H1 (cell line): ENCODE results near the gene CCDC7. TPM values are rescaled to one million over a fixed set of nuclear protein-coding genes. Genes with fewer than 3 reads are reported as not detected.

Source experiments
- ATF2 ChIP-seq: IDR thresholded peaks from 2 replicates; pipeline ENCODE4 v1.6.1; 2012; ENCODE audit warnings: low read length, inconsistent platforms
- CBX5 ChIP-seq: fragments of 300-800, 300-1000 bp; sonication (generic); IDR thresholded peaks from 2 replicates; pipeline ENCODE4 v1.7.1; 2016; ENCODE audit warnings: antibody characterized with exemption, low read length, low read depth
- FOSL1 ChIP-seq: IDR thresholded peaks from 2 replicates; pipeline ENCODE4 v1.6.1; 2011; ENCODE audit warnings: mild to moderate bottlenecking, low read depth, low read length, moderate library complexity; ENCODE audit not compliant: insufficient read depth
- JUN ChIP-seq: IDR thresholded peaks from 2 replicates; pipeline ENCODE4 v1.6.1; 2011; ENCODE audit warnings: low read depth, mild to moderate bottlenecking, improper control_type of control experiment, low read length
- SAP30 ChIP-seq: fragments of 300-600 bp; sonication (generic); IDR thresholded peaks from 2 replicates; pipeline ENCODE4 v1.7.1; 2012; ENCODE audit warnings: low read length, moderate library complexity, mild to moderate bottlenecking, inconsistent platforms; ENCODE audit not compliant: insufficient read depth, insufficient replicate concordance
- SP2 ChIP-seq: IDR thresholded peaks from 2 replicates; pipeline ENCODE4 v1.6.1; 2012; ENCODE audit warnings: mild to moderate bottlenecking, low read length, inconsistent platforms
- SRF ChIP-seq: IDR thresholded peaks from 2 replicates; pipeline ENCODE4 v1.6.1; 2011; ENCODE audit warnings: mild to moderate bottlenecking, low read depth, low read length, moderate library complexity
- TAF1 ChIP-seq: IDR thresholded peaks from 2 replicates; pipeline ENCODE4 v1.6.1; 2011; ENCODE audit warnings: mild to moderate bottlenecking, low read depth, low read length
- polyA plus RNA-seq, 7 experiments: library from polyadenylated mRNA; depleted of rRNA in 3 of 7; stranded (reverse) in 5 of 7; unstranded in 2 of 7; fragments of >200 nt in 5 of 7; fragments of 200-250 nt in 2 of 7; gene quantifications; 1 replicate in 5 of 7; 2 replicates in 1 of 7; 4 replicates in 1 of 7; pipeline versions ENCODE4 v1.2.1 to v1.2.3, GENCODE V29; 2011 to 2013; ENCODE audit warnings: missing spikeins in 2 of 7, mixed read lengths in 2 of 7
- total RNA-seq: library from RNA; stranded (reverse); fragmentation: NEBNext Ultra II Directional; extraction: Animal tissue kit (Norgen Biotek cat#: 25700); gene quantifications from 2 replicates; pipeline ENCODE4 v1.2.1, GENCODE V29; 2021

The CCDC7 gene
- total and polyA plus RNA-seq, 2 of the 8 experiments (the other 6 are each of a cell fraction or from before 2014, with no cell fraction given), result 0.18 to 0.74 TPM

- no peak for TF ChIP-seq TAF1
- TF ChIP-seq ATF2, result no peak
- TF ChIP-seq SRF, result no peak
- no peak for TF ChIP-seq CBX5
- TF ChIP-seq FOSL1, result no peak
- no peak for TF ChIP-seq JUN
- TF ChIP-seq SP2, result no peak
- TF ChIP-seq SAP30, result no peak
Measured at GRCh38 chr10:32616438-32616837, 170.5 kb downstream of the CCDC7 start (continued).
